ENCODE data around the gene B3GAT1.

DNA sequence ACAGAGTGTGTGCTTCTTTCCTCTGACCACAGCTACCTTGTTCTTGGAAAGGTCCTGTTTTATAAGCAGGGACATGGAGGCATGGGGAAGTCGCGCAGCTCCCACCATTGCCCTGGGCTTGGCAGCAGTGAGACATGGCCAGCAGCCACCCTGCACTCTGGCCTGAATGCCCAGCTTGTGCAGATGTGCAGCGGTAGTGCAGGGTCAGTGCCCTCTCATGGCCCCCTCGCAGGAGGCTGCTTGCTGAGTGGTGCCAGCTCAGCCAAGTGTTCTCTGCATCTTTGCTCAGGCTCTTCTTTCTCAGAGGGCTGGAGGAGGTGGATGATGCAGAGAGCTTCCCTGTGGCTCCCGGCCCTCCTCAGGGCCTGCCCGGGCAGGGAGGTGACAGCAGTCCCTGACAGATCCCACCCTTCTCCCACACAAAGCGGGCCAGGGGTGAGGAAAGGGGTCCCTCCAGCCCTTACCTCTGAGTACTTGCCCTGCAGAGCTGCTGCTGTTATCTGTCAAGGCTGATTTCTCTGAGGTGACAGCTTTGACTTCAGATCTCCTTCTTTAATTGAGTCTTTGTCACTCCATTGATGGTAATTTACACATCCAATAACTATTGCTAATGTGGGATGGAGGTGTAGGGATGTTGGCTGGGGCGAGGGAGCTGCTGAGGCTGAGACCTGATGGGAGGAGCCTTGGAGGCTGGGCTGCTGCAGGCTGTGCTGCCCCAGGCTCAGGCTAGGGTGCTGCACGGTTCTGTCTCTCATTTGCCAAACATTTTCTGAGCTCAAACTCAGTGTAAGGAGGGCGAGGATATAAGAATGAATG is 47.4 kb upstream of the B3GAT1 start:
- TF ChIP-seq, protein P1, sequence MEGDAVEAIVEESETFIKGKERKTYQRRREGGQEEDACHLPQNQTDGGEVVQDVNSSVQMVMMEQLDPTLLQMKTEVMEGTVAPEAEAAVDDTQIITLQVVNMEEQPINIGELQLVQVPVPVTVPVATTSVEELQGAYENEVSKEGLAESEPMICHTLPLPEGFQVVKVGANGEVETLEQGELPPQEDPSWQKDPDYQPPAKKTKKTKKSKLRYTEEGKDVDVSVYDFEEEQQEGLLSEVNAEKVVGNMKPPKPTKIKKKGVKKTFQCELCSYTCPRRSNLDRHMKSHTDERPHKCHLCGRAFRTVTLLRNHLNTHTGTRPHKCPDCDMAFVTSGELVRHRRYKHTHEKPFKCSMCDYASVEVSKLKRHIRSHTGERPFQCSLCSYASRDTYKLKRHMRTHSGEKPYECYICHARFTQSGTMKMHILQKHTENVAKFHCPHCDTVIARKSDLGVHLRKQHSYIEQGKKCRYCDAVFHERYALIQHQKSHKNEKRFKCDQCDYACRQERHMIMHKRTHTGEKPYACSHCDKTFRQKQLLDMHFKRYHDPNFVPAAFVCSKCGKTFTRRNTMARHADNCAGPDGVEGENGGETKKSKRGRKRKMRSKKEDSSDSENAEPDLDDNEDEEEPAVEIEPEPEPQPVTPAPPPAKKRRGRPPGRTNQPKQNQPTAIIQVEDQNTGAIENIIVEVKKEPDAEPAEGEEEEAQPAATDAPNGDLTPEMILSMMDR (IDR thresholded peaks at IDR 0.05), result no peak
- TF ChIP-seq ZFX (IDR thresholded peaks at IDR 0.05; ENCODE audit: borderline replicate concordance), result no peak
